Coronary artery (tissue), 2 donors: ENCODE measurements around the gene WDR1.
"Not testable (repeated sequence)": the region's sequence is repeated elsewhere in the genome, so short reads cannot be mapped to it uniquely, and the experiment has no call there.

Source experiments
- DNase-seq: peaks from one replicate; pipeline ENCODE4 v3.0.0-alpha.2; 2017; ENCODE audit warnings: low spot score
- H3K27ac ChIP-seq, 2 donors: fragments of 200-600 bp; sonication (generic); one replicate each; pipeline ENCODE4 v1.5.1; 2016 to 2019
- H3K4me3 ChIP-seq: fragments of 200-600 bp; sonication (generic); 2 replicates; pipeline ENCODE4 v1.5.1; 2016; ENCODE audit warnings: mild to moderate bottlenecking, moderate library complexity
- CTCF ChIP-seq: fragments of 200-600 bp; sonication (generic); IDR thresholded peaks from one replicate; pipeline ENCODE4 v1.5.1; 2019; ENCODE audit warnings: antibody characterized with exemption

WDR1 gene

DNA sequence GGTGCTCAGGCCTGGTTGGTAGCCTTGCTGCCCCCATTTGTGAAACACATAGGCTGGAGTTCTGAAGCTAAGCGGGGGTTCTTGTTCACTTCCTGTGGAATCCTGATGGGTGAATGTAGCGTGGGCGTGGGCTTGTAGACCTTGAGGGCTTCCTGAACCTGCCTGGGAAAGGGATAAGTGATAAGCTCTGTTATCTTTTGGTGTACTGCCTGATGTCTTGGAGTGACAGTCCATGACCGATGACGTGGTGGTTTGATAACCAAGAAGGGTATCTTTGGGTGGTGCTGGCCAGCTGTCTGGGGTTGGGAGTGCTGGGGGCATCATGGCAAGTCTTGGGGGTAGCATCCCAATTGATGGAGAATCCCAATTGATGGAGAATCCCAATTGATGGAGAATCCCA, 17.5 kb upstream of the WDR1 start:
- no peak for DNase-seq
- TF ChIP-seq CTCF = no peak
- no peak overlapping the region for H3K4me3 ChIP-seq
- H3K27ac ChIP-seq = no peak overlapping the region

GRCh38 chr4:10131202-10131601, 14.6 kb upstream of the WDR1 start:
- no peak overlapping the region for H3K27ac ChIP-seq
- no peak for TF ChIP-seq CTCF
- DNase-seq = no peak

DNA sequence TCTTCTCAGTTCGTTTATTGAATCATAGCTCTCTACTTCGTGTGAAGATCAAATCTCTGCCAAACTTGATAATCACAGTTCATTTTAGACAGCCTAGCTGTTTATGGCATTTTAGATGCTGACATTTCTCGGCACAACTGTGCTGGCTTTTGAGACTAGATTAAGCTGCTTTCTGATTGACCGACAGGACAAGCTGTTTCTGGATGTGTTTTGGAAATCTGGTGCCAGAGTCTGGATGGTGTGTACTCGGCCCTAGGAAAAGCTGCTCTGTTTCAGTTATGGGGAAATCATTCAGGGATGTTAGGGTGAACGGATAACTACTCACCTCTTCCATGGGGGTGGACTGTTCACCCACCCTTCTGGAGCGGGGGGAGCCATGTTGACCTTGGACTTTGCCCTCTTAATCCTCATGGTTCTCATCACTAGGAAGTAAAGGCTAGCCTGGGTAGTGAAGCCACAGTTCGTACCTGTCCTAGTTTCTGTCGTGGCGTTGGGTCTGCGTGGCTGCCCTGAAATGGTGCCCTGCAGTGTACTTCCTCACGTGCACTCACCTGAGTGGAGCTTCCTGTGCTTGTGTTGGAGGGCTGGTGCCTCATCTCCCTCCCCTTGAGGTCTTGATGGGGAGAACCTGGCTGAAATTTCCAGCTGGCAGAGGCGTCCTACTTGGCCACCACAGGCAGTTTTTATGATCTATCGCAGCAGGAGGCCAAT, 13.7 kb upstream of the WDR1 start:
- TF ChIP-seq CTCF = no peak
- no peak for DNase-seq
- Histone ChIP-seq H3K4me3 (no peak overlapping the region), H3K27ac (peak overlapping the region in 1 of 2 donors; percentile 18)

More at GRCh38 chr4:10131202-10131601, 14.6 kb upstream of the WDR1 start:
- no peak overlapping the region for H3K4me3 ChIP-seq

DNA sequence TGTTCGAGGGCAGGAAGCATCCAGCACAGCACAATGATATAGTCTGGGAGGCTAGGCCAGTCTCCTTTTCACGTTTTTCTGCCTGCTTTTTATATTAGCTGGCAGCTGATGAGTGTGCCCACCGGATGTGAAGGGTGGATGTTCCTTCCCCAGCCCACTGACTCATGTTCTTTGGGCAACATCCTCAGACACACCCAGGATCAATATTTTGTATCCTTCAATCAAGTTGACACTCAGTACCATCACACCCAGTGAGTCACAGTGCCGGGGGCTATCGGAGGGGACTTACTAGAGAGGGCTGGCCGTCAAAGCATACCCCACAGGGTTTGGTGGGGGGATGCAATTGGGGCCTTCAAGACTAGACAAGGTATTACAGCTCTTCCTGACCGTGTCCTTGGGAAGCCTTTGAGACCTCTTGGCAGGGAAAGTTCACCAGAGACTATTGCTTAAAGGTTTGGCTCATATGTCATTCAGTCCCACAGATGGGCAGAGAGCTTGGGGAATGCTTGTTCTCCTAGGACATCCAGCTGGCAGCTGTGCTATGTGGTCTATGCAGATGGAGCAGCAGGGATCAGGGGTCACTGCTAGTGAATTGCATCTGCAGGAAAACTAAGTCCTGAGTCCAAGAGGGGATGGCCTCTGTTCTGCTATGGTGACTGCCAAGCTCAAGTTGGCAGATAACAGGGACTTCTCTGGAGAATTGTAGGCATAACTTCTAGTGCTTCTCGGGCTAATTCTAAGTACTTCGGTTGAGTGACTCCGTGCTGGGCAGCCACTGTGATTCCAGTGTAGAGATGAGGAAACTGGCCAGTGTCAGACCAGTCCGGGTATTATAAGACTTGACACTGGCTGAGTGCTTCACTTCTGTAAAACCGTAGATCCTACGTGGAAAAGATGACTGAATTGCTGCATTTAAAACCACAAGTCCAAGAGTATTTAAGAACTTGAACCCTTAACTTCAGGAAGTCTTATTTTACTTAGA, 12.9 kb upstream of the WDR1 start:
- Histone ChIP-seq H3K27ac (peak overlapping the region in 1 of 2 donors; percentile 18), H3K4me3 (no peak overlapping the region)
- no peak for DNase-seq
- no peak for TF ChIP-seq CTCF

DNA sequence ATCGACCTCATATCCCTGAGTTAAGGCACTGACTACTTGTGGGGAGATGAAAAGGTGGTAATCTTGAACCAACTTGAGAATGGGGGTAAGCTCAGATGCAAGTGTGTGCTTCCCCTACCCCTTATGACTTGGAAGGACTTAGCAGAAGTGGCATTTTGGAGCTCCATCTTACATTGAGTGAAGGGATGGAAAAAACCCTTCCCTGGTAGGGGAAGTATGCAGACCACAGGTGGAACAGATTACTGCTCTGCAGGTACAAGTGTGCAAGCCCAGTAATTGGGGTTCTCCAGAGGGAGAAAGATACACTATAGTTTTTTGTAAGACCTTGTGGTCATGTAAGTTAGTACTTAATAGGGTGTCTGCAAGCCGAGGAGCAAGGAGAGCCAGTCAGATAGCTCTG, 12.2 kb upstream of the WDR1 start:
- TF ChIP-seq CTCF = no peak
- Histone ChIP-seq H3K27ac (no peak overlapping the region), H3K4me3 (no peak overlapping the region)
- DNase-seq = no peak

DNA sequence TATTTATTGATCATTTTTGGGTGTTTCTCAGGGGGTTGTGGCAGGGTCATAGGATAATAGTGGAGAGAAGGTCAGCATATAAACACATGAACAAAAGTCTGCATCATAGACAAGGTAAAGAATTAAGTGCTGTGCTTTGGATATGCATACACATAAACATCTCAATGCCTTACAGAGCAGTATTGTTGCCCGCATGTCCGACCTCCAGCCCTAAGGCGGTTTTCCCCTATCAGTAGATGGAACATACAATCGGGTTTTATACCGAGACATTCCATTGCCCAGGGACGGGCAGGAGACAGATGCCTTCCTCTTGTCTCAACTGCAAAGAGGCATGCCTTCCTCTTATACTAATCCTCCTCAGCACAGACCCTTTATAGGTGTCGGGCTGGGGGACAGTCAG, 10.9 kb upstream of the WDR1 start:
- H3K4me3 ChIP-seq, DNase-seq, H3K27ac ChIP-seq: not testable (repeated sequence)

- no peak for DNase-seq
- Histone ChIP-seq H3K4me3 (no peak overlapping the region), H3K27ac (peak overlapping the region in 1 of 2 donors; percentile 21)
- no peak for TF ChIP-seq CTCF
These were observed 7.8 kb upstream of the WDR1 start for GRCh38 chr4:10124167-10124930.
